ENCODE measurements around the gene PRRX2.

GRCh38 chr9:129694243-129694646 is 28.8 kb downstream of the PRRX2 start:
- TF ChIP-seq NR2F2 (IDR thresholded peaks at IDR 0.05; ENCODE audit: borderline replicate concordance, low read depth) (no peak), AGO1 (IDR thresholded peaks at IDR 0.05; ENCODE audit: low read depth, low read length, poor library complexity, severe bottlenecking) (no peak), EZH2 (conservative IDR thresholded peaks at IDR 0.05; ENCODE audit: low read depth, low read length) (no peak), SIN3B (IDR thresholded peaks at IDR 0.05; ENCODE audit: low read length) (no peak), POLR2A (IDR thresholded peaks at IDR 0.05; ENCODE audit: insufficient read depth in 1 of 2, low read depth in 2 of 2, low read length in 2 of 2) (no peak), ATF3 (CRISPR knock-in tag; IDR thresholded peaks at IDR 0.05) (no peak)

All from HepG2 (cell line).